ENCODE measurements around the gene DSP. TPM values are rescaled to one million over a fixed set of nuclear protein-coding genes. Genes with fewer than 3 reads are reported as not detected.

Gene DSP
- total RNA-seq, 2 experiments from 2014 or later: 0.06 TPM; not detected in 1

- no peak for DNase-seq (ENCODE audit: low spot score)
- ChIA-PET POLR2A (no interaction called here), CTCF (ENCODE audit: unreplicated experiment) (no interaction called here)
- Histone ChIP-seq H3K9me2 (ENCODE audit: insufficient read depth, low read length) (no peaks in the 10 kb centered on the region), H3K79me2 (ENCODE audit: insufficient read depth, low read depth, low read length) (no peaks in the 10 kb centered on the region), H3K9me3 (ENCODE audit: low read length) (no peaks in the 10 kb centered on the region), H3K36me3 (ENCODE audit: insufficient read depth, low read length) (no peaks in the 10 kb centered on the region), H3K27ac (ENCODE audit: low read depth, low read length, poor library complexity, severe bottlenecking) (no peak overlapping the region), H2AFZ (ENCODE audit: low read length) (no peak overlapping the region), H3K4me1 (ENCODE audit: insufficient read depth, low read length, poor library complexity, severe bottlenecking) (no peaks in the 10 kb centered on the region), H4K20me1 (ENCODE audit: insufficient read depth, low read length) (no peaks in the 10 kb centered on the region), H3K4me2 (ENCODE audit: low read length) (no peak overlapping the region), H3K4me3 (ENCODE audit: low read depth, low read length, poor library complexity, severe bottlenecking) (no peak overlapping the region)
- TF ChIP-seq EZH2phosphoT487 (IDR thresholded peaks at IDR 0.05; ENCODE audit: borderline replicate concordance, low read depth, low read length): no peak
- no peak for TF ChIP-seq CTCF (conservative IDR thresholded peaks at IDR 0.05; ENCODE audit: low read length)
- BruUV-seq (replicated peaks): no TSS peak
- intact Hi-C loops (cut with micrococcal nuclease; ENCODE audit: unreplicated experiment): no loop called here
Observed at GRCh38 chr6:7624796-7625710, 83.6 kb downstream of the DSP start.

- H3K36me3 ChIP-seq (ENCODE audit: insufficient read depth, low read length): no peaks in the 10 kb centered on the region
- H3K79me2 ChIP-seq (ENCODE audit: insufficient read depth, low read depth, low read length): no peaks in the 10 kb centered on the region
- no peak overlapping the region for H2AFZ ChIP-seq (ENCODE audit: low read length)
- TF ChIP-seq EZH2phosphoT487 (IDR thresholded peaks at IDR 0.05; ENCODE audit: borderline replicate concordance, low read depth, low read length) (no peak), CTCF (conservative IDR thresholded peaks at IDR 0.05; ENCODE audit: low read length) (no peak)
- ChIA-PET POLR2A (no interaction called here), CTCF (ENCODE audit: unreplicated experiment) (no interaction called here)
- no peak overlapping the region for H3K27ac ChIP-seq (ENCODE audit: low read depth, low read length, poor library complexity, severe bottlenecking)
- no peak overlapping the region for H3K4me2 ChIP-seq (ENCODE audit: low read length)
- BruUV-seq (replicated peaks): no TSS peak
- no peak for DNase-seq (ENCODE audit: low spot score)
- H3K9me2 ChIP-seq (ENCODE audit: insufficient read depth, low read length): no peaks in the 10 kb centered on the region
- no peaks in the 10 kb centered on the region for H3K9me3 ChIP-seq (ENCODE audit: low read length)
- H4K20me1 ChIP-seq (ENCODE audit: insufficient read depth, low read length): no peaks in the 10 kb centered on the region
- intact Hi-C loops (cut with micrococcal nuclease; ENCODE audit: unreplicated experiment): no loop called here
- no peaks in the 10 kb centered on the region for H3K4me1 ChIP-seq (ENCODE audit: insufficient read depth, low read length, poor library complexity, severe bottlenecking)
- no peak overlapping the region for H3K4me3 ChIP-seq (ENCODE audit: low read depth, low read length, poor library complexity, severe bottlenecking)
Observed at GRCh38 chr6:7628479-7628878, 87.0 kb downstream of the DSP start.

GRCh38 chr6:7628909-7629308 is 87.4 kb downstream of the DSP start:
- intact Hi-C loops (cut with micrococcal nuclease; ENCODE audit: unreplicated experiment): no loop called here
- TF ChIP-seq EZH2phosphoT487 (IDR thresholded peaks at IDR 0.05; ENCODE audit: borderline replicate concordance, low read depth, low read length) (no peak), CTCF (conservative IDR thresholded peaks at IDR 0.05; ENCODE audit: low read length) (no peak)
- Histone ChIP-seq H3K4me1 (ENCODE audit: insufficient read depth, low read length, poor library complexity, severe bottlenecking) (no peaks in the 10 kb centered on the region), H3K79me2 (ENCODE audit: insufficient read depth, low read depth, low read length) (no peaks in the 10 kb centered on the region), H4K20me1 (ENCODE audit: insufficient read depth, low read length) (no peaks in the 10 kb centered on the region), H3K9me2 (ENCODE audit: insufficient read depth, low read length) (no peaks in the 10 kb centered on the region), H3K4me3 (ENCODE audit: low read depth, low read length, poor library complexity, severe bottlenecking) (no peak overlapping the region), H3K4me2 (ENCODE audit: low read length) (no peak overlapping the region), H3K9me3 (ENCODE audit: low read length) (no peaks in the 10 kb centered on the region), H3K36me3 (ENCODE audit: insufficient read depth, low read length) (no peaks in the 10 kb centered on the region), H2AFZ (ENCODE audit: low read length) (no peak overlapping the region), H3K27ac (ENCODE audit: low read depth, low read length, poor library complexity, severe bottlenecking) (no peak overlapping the region)
- POLR2A ChIA-PET: no interaction called here
- no peak for DNase-seq (ENCODE audit: low spot score)
- CTCF ChIA-PET (ENCODE audit: unreplicated experiment): no interaction called here
- BruUV-seq (replicated peaks): no TSS peak

Data from OCI-LY7 (cell line).